ENCODE measurements around the gene OR4D5. TPM values are rescaled to one million over a fixed set of nuclear protein-coding genes. Genes with fewer than 3 reads are reported as not detected.

The OR4D5 gene
- total RNA-seq, 1 experiment from 2014 or later, result not detected

GRCh38 chr11:123942413-123942812 lies 3.0 kb downstream of the OR4D5 start:
- DNase-seq (no peak), ATAC-seq (no peak)
- no peaks in the 10 kb centered on the region for H4K20me1 ChIP-seq (ENCODE audit: low read length)
- ChIA-PET CTCF (no interaction called here), POLR2A (ENCODE audit: unreplicated experiment) (no interaction called here)
- no peaks in the 10 kb centered on the region for H3K4me1 ChIP-seq (ENCODE audit: insufficient read depth, low read length)
- H3K27ac ChIP-seq (ENCODE audit: low read length), result no peak overlapping the region
- no peaks in the 10 kb centered on the region for H3K9me2 ChIP-seq (replicated peaks; ENCODE audit: low read length)
- BruUV-seq (replicated peaks), result no TSS peak
- no peaks in the 10 kb centered on the region for H3K36me3 ChIP-seq (ENCODE audit: low read depth, low read length)
- H3K9me3 ChIP-seq (ENCODE audit: low read length), result no peaks in the 10 kb centered on the region
- H3K4me2 ChIP-seq (ENCODE audit: low read length), result no peak overlapping the region
- H2AFZ ChIP-seq (ENCODE audit: low read length), result no peak overlapping the region
- intact Hi-C loops (cut with micrococcal nuclease), result no loop called here
- no peaks in the 10 kb centered on the region for H3K79me2 ChIP-seq (ENCODE audit: low read length)
- no peak for TF ChIP-seq CTCF (conservative IDR thresholded peaks at IDR 0.05; ENCODE audit: low read depth, low read length)
- no peak for TF ChIP-seq EZH2 (IDR thresholded peaks at IDR 0.05; ENCODE audit: low read length, unreplicated experiment)
- no peak for TF ChIP-seq EZH2phosphoT487 (IDR thresholded peaks at IDR 0.05; ENCODE audit: borderline replicate concordance, low read length)
- H3F3A ChIP-seq (ENCODE audit: low read length, unreplicated experiment), result no peaks in the 10 kb centered on the region
- no peak overlapping the region for H3K4me3 ChIP-seq (ENCODE audit: low read length)
- no peak overlapping the region for H3K9ac ChIP-seq (ENCODE audit: low read length)
- H3K27me3 ChIP-seq (ENCODE audit: low read length), result peaks cover 58% of the 10 kb centered on the region

GRCh38 chr11:123943738-123944137 lies 4.3 kb downstream of the OR4D5 start, which contains the start of gene OR6T1:
TSS of gene OR6T1 (minus strand) at chr11:123943838. CDS start at chr11:123943838, 0 bp downstream.
- no TSS peak for BruUV-seq (replicated peaks)
- TF ChIP-seq EZH2 (IDR thresholded peaks at IDR 0.05; ENCODE audit: low read length, unreplicated experiment), result no peak
- no peak for TF ChIP-seq CTCF (conservative IDR thresholded peaks at IDR 0.05; ENCODE audit: low read depth, low read length)
- no peak for TF ChIP-seq EZH2phosphoT487 (IDR thresholded peaks at IDR 0.05; ENCODE audit: borderline replicate concordance, low read length)
- no peak within 1 kb of the TSS for H2AFZ ChIP-seq (ENCODE audit: low read length)
- no peaks in the 10 kb centered on the region for H3K79me2 ChIP-seq (ENCODE audit: low read length)
- no peaks in the 10 kb centered on the region for H3K9me2 ChIP-seq (replicated peaks; ENCODE audit: low read length)
- H3K9ac ChIP-seq (ENCODE audit: low read length), result no peak within 1 kb of the TSS
- H3K4me1 ChIP-seq (ENCODE audit: insufficient read depth, low read length), result no peaks in the 10 kb centered on the region
- peaks cover 57% of the 10 kb centered on the region for H3K27me3 ChIP-seq (ENCODE audit: low read length)
- H3K4me3 ChIP-seq (ENCODE audit: low read length), result no peak within 1 kb of the TSS
- no peak within 1 kb of the TSS for H3K27ac ChIP-seq (ENCODE audit: low read length)
- no peak within 1 kb of the TSS for H3K4me2 ChIP-seq (ENCODE audit: low read length)
- no peaks in the 10 kb centered on the region for H3F3A ChIP-seq (ENCODE audit: low read length, unreplicated experiment)
- H3K9me3 ChIP-seq (ENCODE audit: low read length), result no peaks in the 10 kb centered on the region
- CTCF ChIA-PET, result no interaction called here
- DNase-seq, result no peak
- POLR2A ChIA-PET (ENCODE audit: unreplicated experiment), result no interaction called here
- ATAC-seq, result no peak
- no peaks in the 10 kb centered on the region for H4K20me1 ChIP-seq (ENCODE audit: low read length)
- intact Hi-C loops (cut with micrococcal nuclease), result no loop called here
- no peaks in the 10 kb centered on the region for H3K36me3 ChIP-seq (ENCODE audit: low read depth, low read length)

GRCh38 chr11:123945132-123945531 lies 5.7 kb downstream of the OR4D5 start:
- no peaks in the 10 kb centered on the region for H3K9me2 ChIP-seq (replicated peaks; ENCODE audit: low read length)
- no TSS peak for BruUV-seq (replicated peaks)
- no peak for DNase-seq
- no peak overlapping the region for H3K4me2 ChIP-seq (ENCODE audit: low read length)
- H3K27ac ChIP-seq (ENCODE audit: low read length), result no peak overlapping the region
- H3K36me3 ChIP-seq (ENCODE audit: low read depth, low read length), result no peaks in the 10 kb centered on the region
- no peak overlapping the region for H3K4me3 ChIP-seq (ENCODE audit: low read length)
- no peaks in the 10 kb centered on the region for H4K20me1 ChIP-seq (ENCODE audit: low read length)
- H3F3A ChIP-seq (ENCODE audit: low read length, unreplicated experiment), result no peaks in the 10 kb centered on the region
- POLR2A ChIA-PET (ENCODE audit: unreplicated experiment), result no interaction called here
- H3K4me1 ChIP-seq (ENCODE audit: insufficient read depth, low read length), result no peaks in the 10 kb centered on the region
- no peaks in the 10 kb centered on the region for H3K79me2 ChIP-seq (ENCODE audit: low read length)
- TF ChIP-seq EZH2phosphoT487 (IDR thresholded peaks at IDR 0.05; ENCODE audit: borderline replicate concordance, low read length) (no peak), EZH2 (IDR thresholded peaks at IDR 0.05; ENCODE audit: low read length, unreplicated experiment) (no peak)
- CTCF ChIA-PET, result no interaction called here
- H3K9ac ChIP-seq (ENCODE audit: low read length), result no peak overlapping the region
- H3K9me3 ChIP-seq (ENCODE audit: low read length), result no peaks in the 10 kb centered on the region
- H2AFZ ChIP-seq (ENCODE audit: low read length), result no peak overlapping the region
- ATAC-seq, result no peak
- H3K27me3 ChIP-seq (ENCODE audit: low read length), result peaks cover 48% of the 10 kb centered on the region
- intact Hi-C loops (cut with micrococcal nuclease), result no loop called here

Measured in PC-3 (cell line).